A549 (cell line): Measurements from ENCODE around the gene ECPAS. TPM values are rescaled to one million over a fixed set of nuclear protein-coding genes. Genes with fewer than 3 reads are reported as not detected.
A peak's percentile ranks its signal among the peaks of the same experiment; 100 is the strongest.
"Not testable (repeated sequence)": the region's sequence is repeated elsewhere in the genome, so short reads cannot be mapped to it uniquely, and the experiment has no call there.

Experiments used
- ATAC-seq, 2 experiments: fragments of 200-7000 bp in 1 of 2; fragments of >200 bp in 1 of 2; cut with Nextera tagmentation in 1 of 2; cut with Tn5 transposase in 1 of 2; 3 replicates each; pipeline versions ENCODE4 v1.8.0 to v1.9.1; 2018 to 2020; ENCODE audit warnings: mild to moderate bottlenecking in 1 of 2, moderate library complexity in 1 of 2
- CTCF ChIA-PET: fragments of 300-600 bp; sonication (Branson Sonifier 250); formaldehyde crosslinking; extraction: SDS; loops from one replicate; lab custom pipeline; 2021; ENCODE audit warnings: antibody characterized with exemption, inconsistent platforms; lab: Yijun Ruan, JAX
- POLR2A ChIA-PET: fragments of 350-600 bp; formaldehyde crosslinking; extraction: SDS; loops from one replicate; lab custom pipeline; 2021; ENCODE audit warnings: antibody characterized with exemption, inconsistent platforms; lab: Yijun Ruan, JAX
- DNase-seq, 2 experiments: peaks; one replicate each; pipeline versions ENCODE4 v3.0.0 to v3.0.0-alpha.2; 2011 to 2016; ENCODE audit warnings: low read depth in 1 of 2, low spot score in 1 of 2
- FAIRE-seq: peaks from 2 replicates; lab custom pipeline; 2011; peaks lifted over from hg19 to GRCh38; lab: Jason Lieb, UNC
- H3K27ac ChIP-seq, 2 experiments: fragments of >200 bp; sonication (Bioruptor Twin); formaldehyde crosslinking; 3 replicates each; pipeline ENCODE4 v1.5.1; 2016 to 2017
- H3K4me1 ChIP-seq: fragments of >200 bp; sonication (Bioruptor Twin); formaldehyde crosslinking; 3 replicates; pipeline ENCODE4 v1.6.1; 2016
- H3K4me2 ChIP-seq: fragments of >200 bp; sonication (Bioruptor Twin); formaldehyde crosslinking; 3 replicates; pipeline ENCODE4 v1.6.1; 2016
- H3K4me3 ChIP-seq: fragments of >200 bp; sonication (Bioruptor Twin); formaldehyde crosslinking; 3 replicates; pipeline ENCODE4 v1.5.1; 2016
- H3K9me3 ChIP-seq: fragments of >200 bp; sonication (Bioruptor Twin); formaldehyde crosslinking; 3 replicates; pipeline ENCODE4 v1.6.1; 2016
- ATOH8 ChIP-seq: fragments of 250-450 bp; sonication (Bioruptor Pico); IDR thresholded peaks from 2 replicates; pipeline ENCODE4 v1.5.0; 2020; ENCODE audit warnings: low read depth, mild to moderate bottlenecking, moderate library complexity
- BHLHE40 ChIP-seq: IDR thresholded peaks from 2 replicates; pipeline ENCODE4 v1.6.1; 2012; ENCODE audit warnings: low read depth, low read length, inconsistent platforms
- CBX8 ChIP-seq: fragments of 200-600 bp; sonication (generic); IDR thresholded peaks from 2 replicates; pipeline ENCODE4 v1.6.1; 2016
- CHD2 ChIP-seq: fragments of 150-350 bp; IDR thresholded peaks from 2 replicates; pipeline ENCODE4 v1.6.1; 2014; ENCODE audit warnings: low read length; ENCODE audit not compliant: partially characterized antibody
- CTCF ChIP-seq: fragments of >200 bp; sonication (Bioruptor Twin); formaldehyde crosslinking; IDR thresholded peaks from 3 replicates; pipeline ENCODE4 v1.5.1; 2016
- FOSB ChIP-seq: fragments of 250-450 bp; sonication (Bioruptor Pico); IDR thresholded peaks from 2 replicates; pipeline ENCODE4 v1.5.0; 2020; ENCODE audit warnings: mild to moderate bottlenecking, moderate library complexity
- GATA3 ChIP-seq: IDR thresholded peaks from 2 replicates; pipeline ENCODE4 v1.6.1; 2012; ENCODE audit warnings: borderline replicate concordance
- KDM1A ChIP-seq: fragments of 200-600 bp; sonication (generic); IDR thresholded peaks from 2 replicates; pipeline ENCODE4 v1.6.1; 2016; ENCODE audit warnings: low read depth, mild to moderate bottlenecking
- KDM5A ChIP-seq: fragments of 200-600 bp; sonication (generic); IDR thresholded peaks from 2 replicates; pipeline ENCODE4 v1.6.1; 2016; ENCODE audit warnings: antibody characterized with exemption, mild to moderate bottlenecking
- NPAS2 ChIP-seq: fragments of 250-450 bp; sonication (Bioruptor Pico); IDR thresholded peaks from 2 replicates; pipeline ENCODE4 v1.8.0; 2022; ENCODE audit warnings: mild to moderate bottlenecking, moderate library complexity, borderline replicate concordance
- PHF8 ChIP-seq: fragments of 200-600 bp; sonication (generic); IDR thresholded peaks from 2 replicates; pipeline ENCODE4 v1.6.1; 2016; ENCODE audit warnings: low read depth, mild to moderate bottlenecking, antibody characterized with exemption, moderate library complexity, borderline replicate concordance
- RARB ChIP-seq: fragments of 250-450 bp; sonication (Bioruptor Pico); IDR thresholded peaks from 2 replicates; pipeline ENCODE4 v1.8.0; 2021; ENCODE audit warnings: mild to moderate bottlenecking, moderate library complexity
- RCOR1 ChIP-seq: fragments of 150-350 bp; IDR thresholded peaks from 2 replicates; pipeline ENCODE4 v1.6.1; 2014; ENCODE audit warnings: antibody characterized with exemption, low read length, low read depth
- REST ChIP-seq: fragments of 200-600 bp; sonication (generic); IDR thresholded peaks from 2 replicates; pipeline ENCODE4 v1.6.1; 2016; ENCODE audit warnings: antibody characterized with exemption, mild to moderate bottlenecking, moderate library complexity
- RFX5 ChIP-seq: fragments of 450-650 bp; IDR thresholded peaks from 2 replicates; pipeline ENCODE4 v1.7.1; 2014; ENCODE audit warnings: antibody characterized with exemption, mild to moderate bottlenecking, moderate library complexity
- TFCP2L1 ChIP-seq: fragments of 250-450 bp; sonication (Bioruptor Pico); IDR thresholded peaks from 2 replicates; pipeline ENCODE4 v1.5.0; 2021; ENCODE audit warnings: mild to moderate bottlenecking
- ZC3H11A ChIP-seq: fragments of 450-650 bp; IDR thresholded peaks from 2 replicates; pipeline ENCODE4 v1.6.1; 2014; ENCODE audit warnings: antibody characterized with exemption, mild to moderate bottlenecking
- ZFP36 ChIP-seq: fragments of 450-650 bp; IDR thresholded peaks from 2 replicates; pipeline ENCODE4 v1.6.1; 2014; ENCODE audit warnings: borderline replicate concordance; ENCODE audit not compliant: partially characterized antibody
- WGBS: methylation state at CpG from one replicate; pipeline ENCODE4 v1.1.6; 2017; ENCODE audit errors: missing lambda C conversion rate; 5-methylcytosine and 5-hydroxymethylcytosine counted together
- polyA plus RNA-seq, 4 experiments: library from polyadenylated mRNA; depleted of rRNA in 3 of 4; stranded (reverse); fragments of >200 nt; fragmentation: RNase III in 1 of 4; extraction: RNeasy Plus Mini Kit Qiagen cat#74134 plus additional on column Dnase treatment in 1 of 4; gene quantifications; 2 replicates in 3 of 4; 3 replicates in 1 of 4; pipeline ENCODE4 v1.2.3, GENCODE V29; 2011 to 2017
- TF ChIP-seq, protein P1 (sequence below): IDR thresholded peaks from 2 replicates; pipeline ENCODE4 v1.6.1; 2012; ENCODE audit warnings: low read depth, borderline replicate concordance

ECPAS gene
- polyA plus RNA-seq, 2 of the 4 experiments (the other 2 are of a cell fraction), result 40.1 to 73.6 TPM

DNA sequence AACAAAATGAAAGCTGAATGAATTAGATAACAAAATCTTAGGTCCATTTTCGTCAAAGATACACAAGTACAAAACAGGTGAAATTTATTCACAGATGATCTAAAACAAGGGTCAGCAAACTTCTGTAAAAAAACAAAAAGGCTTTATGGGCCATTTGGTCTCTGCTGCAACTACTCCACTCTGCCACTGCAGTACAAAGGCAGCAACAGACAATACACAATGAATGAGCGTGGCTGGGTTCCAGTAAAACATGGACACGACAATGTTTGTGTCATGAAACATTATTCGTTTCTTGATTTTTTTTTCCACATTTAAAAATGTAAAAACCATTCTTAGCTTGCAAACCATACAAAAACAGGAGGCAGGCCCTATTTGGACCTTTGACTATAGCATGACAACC is 71.9 kb downstream of the ECPAS start (continued):
- no peak for TF ChIP-seq PHF8
- TF ChIP-seq CHD2, result no peak
- TF ChIP-seq GATA3, result no peak
- no peak for TF ChIP-seq ZFP36
- TF ChIP-seq ATOH8 (CRISPR knock-in tag), result no peak
- TF ChIP-seq RFX5, result no peak
- TF ChIP-seq, all 56 proteins: peak for 0

DNA sequence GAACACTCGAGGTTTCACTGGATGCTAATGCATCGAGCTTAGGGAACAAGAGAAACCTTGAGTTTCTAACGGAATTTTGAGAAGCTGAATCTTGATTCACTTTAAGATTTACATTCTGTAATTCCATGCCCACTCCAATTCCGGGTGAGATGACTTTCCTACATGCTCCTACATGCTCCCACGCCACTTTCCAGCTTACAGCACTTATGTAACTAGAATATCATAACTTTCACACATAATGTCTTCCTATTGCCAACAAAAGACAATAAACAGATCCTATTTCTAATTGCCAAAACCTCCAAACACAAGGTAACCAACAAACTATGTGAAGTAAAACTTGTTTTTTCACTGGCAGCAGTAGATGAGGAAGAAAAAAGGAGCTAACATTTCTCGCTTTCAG is 72.9 kb downstream of the ECPAS start:
- POLR2A ChIA-PET, result no interaction called here
- CTCF ChIA-PET, result interaction anchor here (0.8 to 2.0 kb wide), 4 partner anchors 11 to 281 kb away, joined by 3 to 6 read pairs (median 4); no protein-coding TSS in a partner anchor
- H3K4me1 ChIP-seq, result no peaks in the 10 kb centered on the region
- TF ChIP-seq FOSB (CRISPR knock-in tag), result no peak
- no peak for TF ChIP-seq KDM1A
- no peak for TF ChIP-seq PHF8
- no peak for TF ChIP-seq CBX8
- ATAC-seq (no peak), FAIRE-seq (no peak), DNase-seq (no peak)
- peaks cover under 1% of the 10 kb centered on the region; the same call in 1 of the 3 replicates for H3K9me3 ChIP-seq
- no peak overlapping the region for H3K4me2 ChIP-seq
- H3K27ac ChIP-seq, result no peak overlapping the region
- no peak overlapping the region for H3K4me3 ChIP-seq
- WGBS, result 91% methylated on average over 6 of the region's 6 CpGs

DNA sequence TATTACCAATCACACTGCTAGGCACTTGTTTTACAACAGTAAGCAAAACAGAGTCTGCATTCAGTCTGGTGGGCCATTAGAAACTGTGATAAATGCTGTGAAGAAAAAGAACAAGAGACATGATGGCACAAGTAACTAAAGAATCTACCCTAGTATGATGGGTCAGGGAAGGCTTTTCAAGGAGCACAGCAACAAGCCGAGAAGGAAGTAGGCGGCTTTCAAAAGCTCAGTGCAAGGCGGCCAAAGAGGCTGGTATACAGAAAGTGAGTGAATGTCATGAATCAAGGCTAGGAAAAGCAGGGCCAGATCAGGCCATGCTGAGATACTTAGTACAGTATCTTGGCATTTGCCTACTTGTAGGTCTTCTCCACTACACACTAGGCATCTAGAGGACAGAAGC is 76.4 kb downstream of the ECPAS start:
- H3K4me3 ChIP-seq, result no peak overlapping the region
- DNase-seq (no peak), FAIRE-seq (no peak), ATAC-seq (peak in 1 of 2 experiments; percentile 34; a peak in 2 of 6 replicates)
- H3K9me3 ChIP-seq, result peaks cover 23% of the 10 kb centered on the region
- WGBS, result 95% methylated on average over 3 of the region's 3 CpGs
- CTCF ChIA-PET, result no interaction called here
- POLR2A ChIA-PET, result no interaction called here
- H3K27ac ChIP-seq, result no peak overlapping the region
- TF ChIP-seq KDM5A, result no peak
- no peak for TF ChIP-seq ZC3H11A
- no peak for TF ChIP-seq NPAS2 (CRISPR knock-in tag)
- TF ChIP-seq TFCP2L1 (CRISPR knock-in tag), result no peak
- no peak for TF ChIP-seq ATOH8 (CRISPR knock-in tag)
- TF ChIP-seq RARB (CRISPR knock-in tag), result no peak
- TF ChIP-seq REST, result no peak
- no peak for TF ChIP-seq RCOR1
- no peaks in the 10 kb centered on the region for H3K4me1 ChIP-seq
- no peak overlapping the region for H3K4me2 ChIP-seq

- Histone ChIP-seq H3K4me2 (no peak overlapping the region), H3K4me1 (no peaks in the 10 kb centered on the region), H3K4me3 (no peak overlapping the region), H3K27ac (no peak overlapping the region), H3K9me3 (peaks cover 42% of the 10 kb centered on the region)
- ATAC-seq (no peak), FAIRE-seq (no peak), DNase-seq (no peak)
- ChIA-PET CTCF (no interaction called here), POLR2A (no interaction called here)
- TF ChIP-seq CTCF (no peak), GATA3 (no peak), ATOH8 (CRISPR knock-in tag) (no peak), BHLHE40 (no peak)
- TF ChIP-seq, protein P1, sequence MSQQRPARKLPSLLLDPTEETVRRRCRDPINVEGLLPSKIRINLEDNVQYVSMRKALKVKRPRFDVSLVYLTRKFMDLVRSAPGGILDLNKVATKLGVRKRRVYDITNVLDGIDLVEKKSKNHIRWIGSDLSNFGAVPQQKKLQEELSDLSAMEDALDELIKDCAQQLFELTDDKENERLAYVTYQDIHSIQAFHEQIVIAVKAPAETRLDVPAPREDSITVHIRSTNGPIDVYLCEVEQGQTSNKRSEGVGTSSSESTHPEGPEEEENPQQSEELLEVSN, result no peak
Observed at GRCh38 chr9:111405701-111406100, 78.5 kb downstream of the ECPAS start.

DNA sequence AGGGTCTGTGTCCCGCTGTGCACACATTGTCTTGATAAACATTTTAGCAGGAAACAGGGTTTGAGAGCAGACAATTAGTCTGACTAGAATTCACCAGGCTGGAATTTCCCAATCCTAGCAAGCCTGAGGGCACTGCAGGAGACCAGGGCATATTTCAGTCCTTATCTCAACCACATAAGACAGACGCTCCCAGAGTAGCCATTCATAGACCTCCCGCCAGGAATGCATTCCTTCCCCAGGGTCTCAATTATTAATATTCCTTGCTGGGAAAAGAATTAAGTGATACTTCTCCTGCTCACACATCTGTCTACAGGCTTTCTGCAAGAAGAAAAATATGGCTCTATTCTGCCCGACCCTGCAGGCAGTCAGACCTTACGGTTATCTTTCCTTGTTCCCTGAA is 82.7 kb downstream of the ECPAS start:
- WGBS, result 92% methylated on average over 5 of the region's 5 CpGs
- H3K4me3 ChIP-seq, POLR2A ChIA-PET, CTCF ChIA-PET, ATAC-seq, H3K4me1 ChIP-seq, FAIRE-seq, H3K4me2 ChIP-seq, DNase-seq, H3K27ac ChIP-seq: not testable (repeated sequence)
- peaks cover 48% of the 10 kb centered on the region for H3K9me3 ChIP-seq
